Endothelial cell (in vitro differentiated cells): ENCODE data around the gene CTDSP1. TPM values are rescaled to one million over a fixed set of nuclear protein-coding genes. Genes with fewer than 3 reads are reported as not detected.

Source experiments
- DNase-seq: peaks from one replicate; pipeline ENCODE4 v3.0.0; 2021; ENCODE audit warnings: low spot score
- H3K27ac Mint-ChIP-seq: one replicate; pipeline ENCODE4 v1.8.0; 2021; ENCODE audit warnings: mixed read lengths, inconsistent platforms; ENCODE audit not compliant: unreplicated experiment
- H3K27me3 Mint-ChIP-seq: one replicate; pipeline ENCODE4 v1.8.0; 2021; ENCODE audit warnings: mild to moderate bottlenecking, moderate library complexity, mixed read lengths, inconsistent platforms; ENCODE audit not compliant: unreplicated experiment
- H3K36me3 Mint-ChIP-seq: one replicate; pipeline ENCODE4 v1.8.0; 2021; ENCODE audit warnings: mild to moderate bottlenecking, low read depth, mixed read lengths, inconsistent platforms; ENCODE audit not compliant: unreplicated experiment
- H3K4me1 Mint-ChIP-seq: one replicate; pipeline ENCODE4 v1.8.0; 2021; ENCODE audit warnings: mild to moderate bottlenecking, mixed read lengths, inconsistent platforms; ENCODE audit not compliant: unreplicated experiment
- H3K4me3 Mint-ChIP-seq: one replicate; pipeline ENCODE4 v1.8.0; 2021; ENCODE audit warnings: mild to moderate bottlenecking, mixed read lengths, inconsistent platforms; ENCODE audit not compliant: unreplicated experiment
- H3K9me3 Mint-ChIP-seq: one replicate; pipeline ENCODE4 v1.8.0; 2021; ENCODE audit warnings: mixed read lengths, inconsistent platforms; ENCODE audit not compliant: unreplicated experiment
- CTCF ChIP-seq: fragments of 200-600 bp; sonication (generic); IDR thresholded peaks from one replicate; pipeline ENCODE4 v1.5.0; 2021; ENCODE audit warnings: antibody characterized with exemption; ENCODE audit not compliant: unreplicated experiment
- total RNA-seq: library from RNA; stranded (reverse); fragmentation: NEBNext Ultra II Directional; extraction: Animal tissue kit (Norgen Biotek cat#: 25700); gene quantifications from one replicate; pipeline ENCODE4 v1.2.1, GENCODE V29; 2021; ENCODE audit not compliant: unreplicated experiment

The CTDSP1 gene
- total RNA-seq, 1 donor from 2014 or later, result 106 TPM

DNA sequence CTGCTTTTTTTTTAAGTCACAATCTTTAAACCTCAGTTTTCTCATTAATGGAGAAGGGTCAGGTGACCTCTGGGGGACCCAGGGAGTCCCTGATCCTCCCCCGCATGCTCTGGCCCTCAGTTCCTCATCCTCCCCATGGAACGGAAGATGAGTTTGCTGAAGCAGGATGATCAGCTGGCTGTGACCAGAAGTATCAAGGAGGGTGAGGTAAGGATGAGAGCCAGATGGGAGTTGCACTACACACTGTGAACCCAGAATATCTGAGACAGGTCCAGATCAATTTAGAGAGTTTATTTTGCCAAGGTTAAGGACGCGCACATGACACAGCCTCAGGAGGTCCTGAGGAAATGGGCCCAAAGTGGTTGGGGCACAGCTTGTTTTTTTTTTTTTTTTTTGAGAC is 39.2 kb upstream of the CTDSP1 start:
- Mint-ChIP-seq H3K27ac (no peak overlapping the region), H3K9me3 (no peaks in the 10 kb centered on the region), H3K4me1 (peaks cover 3% of the 10 kb centered on the region), H3K36me3 (no peaks in the 10 kb centered on the region), H3K4me3 (no peak overlapping the region), H3K27me3 (no peaks in the 10 kb centered on the region)
- no peak for TF ChIP-seq CTCF
- DNase-seq, result no peak

- Mint-ChIP-seq H3K36me3 (no peaks in the 10 kb centered on the region), H3K4me1 (peaks cover 3% of the 10 kb centered on the region), H3K27ac (no peak overlapping the region), H3K9me3 (no peaks in the 10 kb centered on the region), H3K27me3 (peaks cover 3% of the 10 kb centered on the region), H3K4me3 (no peak overlapping the region)
- DNase-seq, result no peak
- no peak for TF ChIP-seq CTCF
Measured at GRCh38 chr2:218362606-218363005, 37.1 kb upstream of the CTDSP1 start.

GRCh38 chr2:218363736-218364135 is 35.9 kb upstream of the CTDSP1 start:
- H3K9me3 Mint-ChIP-seq, result no peaks in the 10 kb centered on the region
- peaks cover 3% of the 10 kb centered on the region for H3K4me1 Mint-ChIP-seq
- H3K4me3 Mint-ChIP-seq, result no peak overlapping the region
- no peaks in the 10 kb centered on the region for H3K36me3 Mint-ChIP-seq
- peaks cover 3% of the 10 kb centered on the region for H3K27me3 Mint-ChIP-seq
- TF ChIP-seq CTCF, result no peak
- no peak overlapping the region for H3K27ac Mint-ChIP-seq
- no peak for DNase-seq

- Mint-ChIP-seq H3K36me3 (no peaks in the 10 kb centered on the region), H3K27me3 (peaks cover 5% of the 10 kb centered on the region), H3K9me3 (no peaks in the 10 kb centered on the region), H3K4me1 (peaks cover 4% of the 10 kb centered on the region), H3K4me3 (no peak overlapping the region), H3K27ac (no peak overlapping the region)
- TF ChIP-seq CTCF, result no peak
- no peak for DNase-seq
Measured at GRCh38 chr2:218364196-218364595, 35.5 kb upstream of the CTDSP1 start.

DNA sequence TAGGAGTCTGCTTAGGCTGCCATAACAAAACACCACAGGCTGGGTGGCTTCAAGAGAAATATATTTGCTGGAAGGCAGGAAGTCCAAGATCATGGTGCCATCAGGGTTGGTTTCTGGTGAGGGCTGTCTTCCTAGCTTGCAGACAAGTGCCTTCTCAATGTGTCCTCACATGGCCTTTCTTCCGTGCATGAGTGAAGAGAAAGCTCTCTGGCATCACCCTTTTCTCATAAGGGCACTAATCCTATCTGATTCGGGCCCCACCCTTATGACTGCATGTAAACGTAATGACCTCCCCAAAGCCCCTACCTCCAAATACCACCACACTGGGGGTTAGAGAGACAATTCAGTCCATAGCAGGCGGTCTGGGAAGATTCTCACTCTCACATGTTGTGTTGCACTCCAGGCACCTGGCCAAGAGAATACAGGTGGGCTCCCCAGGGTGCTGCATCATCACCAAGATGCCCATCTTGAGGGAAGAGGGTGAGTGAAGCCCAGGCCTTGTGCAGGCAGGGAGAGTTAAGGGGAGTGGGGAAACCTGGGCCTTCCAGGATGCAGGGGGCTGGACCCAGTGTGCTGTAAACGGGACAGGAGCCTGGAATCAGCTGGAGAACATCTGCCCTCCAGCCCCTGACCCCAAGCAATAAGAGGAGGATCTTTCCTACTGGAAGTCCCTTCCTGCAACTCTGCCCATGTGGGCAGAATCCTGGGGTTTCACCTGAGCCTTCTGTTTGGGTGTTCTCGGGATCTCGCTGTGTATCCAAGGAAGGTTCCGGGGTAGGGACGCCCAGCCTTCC is 32.9 kb upstream of the CTDSP1 start:
- H3K36me3 Mint-ChIP-seq, result no peaks in the 10 kb centered on the region
- H3K4me1 Mint-ChIP-seq, result peaks cover 6% of the 10 kb centered on the region
- H3K4me3 Mint-ChIP-seq, result no peak overlapping the region
- DNase-seq, result no peak
- peaks cover 5% of the 10 kb centered on the region for H3K27me3 Mint-ChIP-seq
- no peaks in the 10 kb centered on the region for H3K9me3 Mint-ChIP-seq
- H3K27ac Mint-ChIP-seq, result no peak overlapping the region
- TF ChIP-seq CTCF, result no peak
